B cell (primary cell): ENCODE measurements around the gene KIN. TPM values are rescaled to one million over a fixed set of nuclear protein-coding genes. Genes with fewer than 3 reads are reported as not detected.

ENCODE experiments used
- ATAC-seq: fragments of 200-7000 bp; cut with Tn5 transposase; one replicate; pipeline ENCODE4 v1.10.0; 2021; ENCODE audit warnings: low read depth, mild to moderate bottlenecking, moderate number of reproducible peaks, moderate library complexity
- CTCF ChIA-PET: fragments of 350-600 bp; sonication (Branson Sonifier 250); formaldehyde crosslinking; loops from one replicate; lab custom pipeline; 2021; ENCODE audit warnings: antibody characterized with exemption, inconsistent platforms; lab: Charles Lee
- POLR2A ChIA-PET: fragments of 350-600 bp; sonication (Branson Sonifier 250); formaldehyde crosslinking; loops from one replicate; lab custom pipeline; 2021; ENCODE audit warnings: antibody characterized with exemption; lab: Charles Lee
- DNase-seq: peaks from one replicate; pipeline ENCODE4 v3.0.0; 2013
- H2AFZ ChIP-seq: 2 replicates; pipeline ENCODE4 v1.6.1; 2012; ENCODE audit warnings: mild to moderate bottlenecking, low read depth, low read length; ENCODE audit not compliant: insufficient read depth, poor library complexity, severe bottlenecking
- H3K27ac ChIP-seq, 2 donors: 1 replicate in 1 of 2; 2 replicates in 1 of 2; pipeline ENCODE4 v1.5.1; 2012 to 2013; ENCODE audit warnings: low read length in 2 of 2, mild to moderate bottlenecking in 2 of 2, moderate library complexity in 1 of 2
- H3K27me3 ChIP-seq, 4 experiments: fragments of 200-600 bp in 1 of 4; sonication (generic) in 1 of 4; replicated peaks in 1 of 4; 1 replicate in 2 of 4; 2 replicates in 2 of 4; pipeline versions ENCODE4 v1.6.1 to v1.7.0; 2013 to 2016; ENCODE audit warnings: low read length in 3 of 4, mild to moderate bottlenecking in 2 of 4, mixed read lengths in 1 of 4, moderate library complexity in 1 of 4; ENCODE audit not compliant: insufficient read depth in 4 of 4, control insufficient read depth in 3 of 4; ENCODE audit errors: control extremely low read depth in 1 of 4
- H3K36me3 ChIP-seq, 2 experiments: replicated peaks in 1 of 2; 1 replicate in 1 of 2; 2 replicates in 1 of 2; pipeline versions ENCODE4 v1.6.1 to v1.7.1; 2013; ENCODE audit warnings: low read length in 1 of 2; ENCODE audit not compliant: insufficient read depth in 2 of 2, control insufficient read depth in 1 of 2; ENCODE audit errors: control extremely low read depth in 1 of 2, extremely low read depth in 1 of 2
- H3K4me1 ChIP-seq, 2 donors: fragments of 200-600 bp in 1 of 2; sonication (generic) in 1 of 2; 1 replicate in 1 of 2; 2 replicates in 1 of 2; pipeline versions ENCODE4 v1.5.1 to v1.6.1; 2013 to 2017; ENCODE audit warnings: low read length in 2 of 2; ENCODE audit not compliant: control insufficient read depth in 2 of 2, insufficient read depth in 2 of 2
- H3K4me2 ChIP-seq: replicated peaks from 2 replicates; pipeline ENCODE3; 2012; ENCODE audit warnings: mild to moderate bottlenecking, low read depth, low read length; ENCODE audit not compliant: poor library complexity, severe bottlenecking
- H3K4me3 ChIP-seq, 5 experiments: fragments of 200-600 bp in 1 of 5; sonication (generic) in 1 of 5; 1 replicate in 3 of 5; 2 replicates in 2 of 5; pipeline versions ENCODE4 v1.5.1 to v1.7.0; 2011 to 2016; ENCODE audit warnings: low read length in 4 of 5, mild to moderate bottlenecking in 4 of 5, low read depth in 2 of 5, control low read depth in 1 of 5, moderate library complexity in 1 of 5; ENCODE audit not compliant: insufficient read depth in 1 of 5; ENCODE audit errors: control extremely low read depth in 1 of 5, extremely low read depth in 1 of 5
- H3K79me2 ChIP-seq: fragments of 200-600 bp; sonication (generic); one replicate; pipeline ENCODE4 v1.6.0; 2016; ENCODE audit warnings: low read length; ENCODE audit not compliant: control insufficient read depth, insufficient read depth
- H3K9ac ChIP-seq: fragments of 200-600 bp; sonication (generic); 2 replicates; pipeline ENCODE4 v1.6.1; 2017; ENCODE audit warnings: mild to moderate bottlenecking, low read length, moderate library complexity
- H3K9me3 ChIP-seq, 3 donors: one replicate each; pipeline versions ENCODE4 v1.6.1 to v1.7.1; 2013; ENCODE audit warnings: low read length in 2 of 3; ENCODE audit not compliant: control insufficient read depth in 2 of 3, insufficient read depth in 1 of 3; ENCODE audit errors: control extremely low read depth in 1 of 3
- H4K20me1 ChIP-seq: 2 replicates; pipeline ENCODE4 v1.6.0; 2012; ENCODE audit warnings: mild to moderate bottlenecking, low read length; ENCODE audit not compliant: insufficient read depth, control insufficient read depth, poor library complexity, severe bottlenecking
- H3K27ac Mint-ChIP-seq: one replicate; pipeline ENCODE4 v1.8.0; 2021; ENCODE audit warnings: mixed read lengths
- H3K27me3 Mint-ChIP-seq: one replicate; pipeline ENCODE4 v1.8.0; 2021; ENCODE audit warnings: mixed read lengths
- H3K4me1 Mint-ChIP-seq: one replicate; pipeline ENCODE4 v1.8.0; 2021; ENCODE audit warnings: mixed read lengths
- H3K4me3 Mint-ChIP-seq: one replicate; pipeline ENCODE4 v1.8.0; 2021; ENCODE audit warnings: mixed read lengths
- H3K9me3 Mint-ChIP-seq: one replicate; pipeline ENCODE4 v1.8.0; 2022; ENCODE audit warnings: mixed read lengths; ENCODE audit not compliant: insufficient read depth
- CTCF ChIP-seq: fragments of 200-600 bp; IDR thresholded peaks from one replicate; pipeline ENCODE4 v1.8.0; 2022; ENCODE audit warnings: antibody characterized with exemption, mild to moderate bottlenecking
- EZH2 ChIP-seq: IDR thresholded peaks from 2 replicates; pipeline ENCODE4 v1.6.1; 2012; ENCODE audit warnings: borderline replicate concordance, low read depth, mild to moderate bottlenecking, moderate library complexity, low read length; ENCODE audit not compliant: insufficient read depth, poor library complexity, severe bottlenecking
- WGBS: methylation state at CpG from one replicate; pipeline ENCODE4 v1.1.5; 2013; ENCODE audit warnings: missing lambda C conversion rate; ENCODE audit not compliant: insufficient coverage; 5-methylcytosine and 5-hydroxymethylcytosine counted together
- intact Hi-C: fragments of 100-400 bp; cut with micrococcal nuclease; formaldehyde crosslinking; loops from one replicate; pipeline ENCODE4 v1.10.0; 2022
- polyA plus RNA-seq: library from polyadenylated mRNA; depleted of rRNA; stranded (reverse); fragments of >200 nt; gene quantifications from 2 replicates; pipeline ENCODE4 v1.2.3, GENCODE V29; 2012
- total RNA-seq, 2 donors: library from RNA; stranded (reverse); fragments of 120-200 nt in 1 of 2; gene quantifications; 1 replicate in 1 of 2; 2 replicates in 1 of 2; pipeline versions ENCODE4 v1.2.3 to v1.2.4, GENCODE V29; 2013 to 2022

KIN gene
- total and polyA plus RNA-seq, 2 donors (not counting 1 experiment from before 2014, with no cell fraction given) = 3.4 to 16.5 TPM

- H3K27ac ChIP-seq = no peak overlapping the region
- H3K4me3 ChIP-seq = no peak overlapping the region
- no peaks in the 10 kb centered on the region for H3K9me3 ChIP-seq
- ChIA-PET CTCF (no interaction called here), POLR2A (no interaction called here)
- H3K9ac ChIP-seq = no peak overlapping the region
- H3K36me3 ChIP-seq = peaks cover 34 to 72% of the 10 kb centered on the region in 2 experiments
- DNase-seq (no peak), ATAC-seq (no peak)
- peaks cover 9% of the 10 kb centered on the region for H3K79me2 ChIP-seq
- intact Hi-C loops = no loop called here
- Mint-ChIP-seq H3K27ac (no peak overlapping the region), H3K4me1 (no peaks in the 10 kb centered on the region), H3K9me3 (no peaks in the 10 kb centered on the region), H3K4me3 (no peak overlapping the region), H3K27me3 (no peaks in the 10 kb centered on the region)
- 98% methylated on average over 4 of the region's 6 CpGs for WGBS
- no peak for TF ChIP-seq EZH2
- no peak for TF ChIP-seq CTCF
- no peak overlapping the region for H2AFZ ChIP-seq
- no peak overlapping the region for H3K4me2 ChIP-seq
- H3K4me1 ChIP-seq = no peaks in the 10 kb centered on the region
- no peaks in the 10 kb centered on the region for H4K20me1 ChIP-seq
- no peaks in the 10 kb centered on the region for H3K27me3 ChIP-seq
Observed at GRCh38 chr10:7804216-7804615, 16.4 kb upstream of the KIN start.

GRCh38 chr10:7802606-7803005 is 14.8 kb upstream of the KIN start:
- ChIA-PET CTCF (no interaction called here), POLR2A (no interaction called here)
- Histone ChIP-seq H3K4me1 (no peaks in the 10 kb centered on the region), H3K9me3 (no peaks in the 10 kb centered on the region), H2AFZ (no peak overlapping the region), H3K79me2 (peaks cover 19% of the 10 kb centered on the region), H3K4me3 (no peak overlapping the region), H3K27me3 (no peaks in the 10 kb centered on the region), H3K4me2 (no peak overlapping the region), H4K20me1 (peaks cover 3% of the 10 kb centered on the region), H3K27ac (no peak overlapping the region), H3K9ac (no peak overlapping the region), H3K36me3 (peaks cover 36 to 87% of the 10 kb centered on the region in 2 experiments)
- DNase-seq (no peak), ATAC-seq (no peak)
- H3K27me3 Mint-ChIP-seq = no peaks in the 10 kb centered on the region
- intact Hi-C loops = no loop called here
- H3K4me1 Mint-ChIP-seq = no peaks in the 10 kb centered on the region
- no peak overlapping the region for H3K27ac Mint-ChIP-seq
- no peaks in the 10 kb centered on the region for H3K9me3 Mint-ChIP-seq
- no peak overlapping the region for H3K4me3 Mint-ChIP-seq
- no peak for TF ChIP-seq CTCF
- no peak for TF ChIP-seq EZH2
- WGBS = 100% methylated on average over 3 of the region's 4 CpGs
